HL-60/S4 treated with retinoic acid at 250 ng/mL for 4 days and 3 days (cell line): ENCODE data around the gene ZNF423.

ENCODE experiments used
- in situ Hi-C: fragments of 300-500 bp; cut with MboI; formaldehyde crosslinking; loops from 2 replicates; pipeline ENCODE4 v1.7.0; 2022; ENCODE audit warnings: low sequenced_read_pairs

ZNF423 gene

GRCh38 chr16:49849754-49850108, 6.2 kb downstream of the ZNF423 start:
- in situ Hi-C loops = no loop called here

- in situ Hi-C loops = no loop called here
Observed at GRCh38 chr16:49849037-49849753, 6.7 kb downstream of the ZNF423 start.

GRCh38 chr16:49848530-49848929, 7.4 kb downstream of the ZNF423 start:
- in situ Hi-C loops = no loop called here

- in situ Hi-C loops = no loop called here
Observed at GRCh38 chr16:49846800-49847199, 9.1 kb downstream of the ZNF423 start.

GRCh38 chr16:49844359-49844758, 11.6 kb downstream of the ZNF423 start:
- in situ Hi-C loops = no loop called here

- in situ Hi-C loops = no loop called here
Observed at GRCh38 chr16:49843758-49844157, 12.2 kb downstream of the ZNF423 start.

- in situ Hi-C loops = no loop called here
Observed at GRCh38 chr16:49842972-49843371, 12.9 kb downstream of the ZNF423 start.

GRCh38 chr16:49839017-49839825, 16.7 kb downstream of the ZNF423 start:
- in situ Hi-C loops = no loop called here

- in situ Hi-C loops = no loop called here
Observed at GRCh38 chr16:49838441-49839016, 17.4 kb downstream of the ZNF423 start.

- in situ Hi-C loops = no loop called here
Observed at GRCh38 chr16:49837688-49838410, 18.1 kb downstream of the ZNF423 start.

GRCh38 chr16:49836668-49837067, 19.2 kb downstream of the ZNF423 start:
- in situ Hi-C loops = no loop called here

- in situ Hi-C loops = no loop called here
Observed at GRCh38 chr16:49836218-49836617, 19.7 kb downstream of the ZNF423 start.

GRCh38 chr16:49835161-49835777, 20.6 kb downstream of the ZNF423 start:
- in situ Hi-C loops = no loop called here

GRCh38 chr16:49834531-49835151, 21.3 kb downstream of the ZNF423 start:
- in situ Hi-C loops = no loop called here

GRCh38 chr16:49833796-49834530, 21.9 kb downstream of the ZNF423 start:
- in situ Hi-C loops = no loop called here

- in situ Hi-C loops = no loop called here
Observed at GRCh38 chr16:49833085-49833484, 22.8 kb downstream of the ZNF423 start.

- in situ Hi-C loops = no loop called here
Observed at GRCh38 chr16:49832177-49832576, 23.7 kb downstream of the ZNF423 start.

GRCh38 chr16:49830873-49831272, 25.0 kb downstream of the ZNF423 start:
- in situ Hi-C loops = no loop called here

- in situ Hi-C loops = no loop called here
Observed at GRCh38 chr16:49828533-49829267, 27.2 kb downstream of the ZNF423 start.
